ENCODE results near the gene MILR1. TPM values are rescaled to one million over a fixed set of nuclear protein-coding genes. Genes with fewer than 3 reads are reported as not detected.

MILR1 gene, protein sequence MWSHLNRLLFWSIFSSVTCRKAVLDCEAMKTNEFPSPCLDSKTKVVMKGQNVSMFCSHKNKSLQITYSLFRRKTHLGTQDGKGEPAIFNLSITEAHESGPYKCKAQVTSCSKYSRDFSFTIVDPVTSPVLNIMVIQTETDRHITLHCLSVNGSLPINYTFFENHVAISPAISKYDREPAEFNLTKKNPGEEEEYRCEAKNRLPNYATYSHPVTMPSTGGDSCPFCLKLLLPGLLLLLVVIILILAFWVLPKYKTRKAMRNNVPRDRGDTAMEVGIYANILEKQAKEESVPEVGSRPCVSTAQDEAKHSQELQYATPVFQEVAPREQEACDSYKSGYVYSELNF
- total RNA-seq (not detected in 2 replicates), polyA plus RNA-seq (not detected in 2 replicates)

DNA sequence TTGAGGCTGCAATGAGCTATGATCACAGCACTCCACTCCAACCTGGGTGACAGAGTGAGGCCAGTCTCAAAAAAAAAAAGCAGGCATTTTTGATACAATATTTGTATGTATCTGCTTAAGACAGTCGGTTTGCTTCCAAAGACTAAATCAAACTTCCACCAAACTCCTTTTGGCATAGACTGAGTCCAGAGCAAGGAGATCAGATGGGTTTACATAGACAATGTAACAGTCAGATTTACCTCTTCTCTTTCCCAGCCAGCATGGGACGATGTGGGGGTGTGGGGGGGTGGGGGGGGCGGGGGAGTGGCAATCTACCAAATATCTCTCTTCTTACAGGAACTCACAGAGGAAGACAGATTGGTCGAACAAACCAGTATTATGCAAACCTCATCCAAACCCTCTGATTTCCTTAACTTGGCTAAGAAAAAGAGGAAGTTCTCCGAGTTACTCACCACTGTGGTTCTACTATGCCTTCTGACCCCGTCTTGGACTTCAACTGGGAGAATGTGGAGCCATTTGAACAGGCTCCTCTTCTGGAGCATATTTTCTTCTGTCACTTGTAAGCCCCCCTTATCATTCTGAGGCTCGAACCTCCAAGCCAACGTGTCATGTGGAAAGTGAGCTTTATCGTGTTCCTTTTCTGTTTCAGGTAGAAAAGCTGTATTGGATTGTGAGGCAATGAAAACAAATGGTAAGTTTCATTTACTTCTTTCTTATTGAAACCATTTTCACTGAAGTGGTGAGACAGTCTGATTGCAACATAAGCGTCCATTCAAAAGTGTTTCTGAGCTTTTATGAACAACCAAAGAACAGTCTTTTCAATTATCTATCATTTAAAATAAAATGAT is at the start of gene MILR1:
TSS of gene MILR1 (plus strand) at position 451 of the 848 bp plus-strand sequence. CDS start at position 505, 54 bp downstream.
- Histone ChIP-seq H3K36me3 (no peaks in the 10 kb centered on the region), H3K4me3 (no peak within 1 kb of the TSS), H3K27me3 (no peaks in the 10 kb centered on the region), H3K4me1 (ENCODE audit: low read depth) (no peaks in the 10 kb centered on the region), H3K9me3 (ENCODE audit: low read depth) (no peaks in the 10 kb centered on the region), H3K27ac (no peak within 1 kb of the TSS)
- DNase-seq (ENCODE audit: low read depth in 1 of 2, low spot score in 1 of 2) = peak in 1 of 2 donors; percentile 97
- TF ChIP-seq, protein P1, sequence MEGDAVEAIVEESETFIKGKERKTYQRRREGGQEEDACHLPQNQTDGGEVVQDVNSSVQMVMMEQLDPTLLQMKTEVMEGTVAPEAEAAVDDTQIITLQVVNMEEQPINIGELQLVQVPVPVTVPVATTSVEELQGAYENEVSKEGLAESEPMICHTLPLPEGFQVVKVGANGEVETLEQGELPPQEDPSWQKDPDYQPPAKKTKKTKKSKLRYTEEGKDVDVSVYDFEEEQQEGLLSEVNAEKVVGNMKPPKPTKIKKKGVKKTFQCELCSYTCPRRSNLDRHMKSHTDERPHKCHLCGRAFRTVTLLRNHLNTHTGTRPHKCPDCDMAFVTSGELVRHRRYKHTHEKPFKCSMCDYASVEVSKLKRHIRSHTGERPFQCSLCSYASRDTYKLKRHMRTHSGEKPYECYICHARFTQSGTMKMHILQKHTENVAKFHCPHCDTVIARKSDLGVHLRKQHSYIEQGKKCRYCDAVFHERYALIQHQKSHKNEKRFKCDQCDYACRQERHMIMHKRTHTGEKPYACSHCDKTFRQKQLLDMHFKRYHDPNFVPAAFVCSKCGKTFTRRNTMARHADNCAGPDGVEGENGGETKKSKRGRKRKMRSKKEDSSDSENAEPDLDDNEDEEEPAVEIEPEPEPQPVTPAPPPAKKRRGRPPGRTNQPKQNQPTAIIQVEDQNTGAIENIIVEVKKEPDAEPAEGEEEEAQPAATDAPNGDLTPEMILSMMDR (IDR thresholded peaks at IDR 0.05; ENCODE audit: low read depth, low read length) = no peak

DNA sequence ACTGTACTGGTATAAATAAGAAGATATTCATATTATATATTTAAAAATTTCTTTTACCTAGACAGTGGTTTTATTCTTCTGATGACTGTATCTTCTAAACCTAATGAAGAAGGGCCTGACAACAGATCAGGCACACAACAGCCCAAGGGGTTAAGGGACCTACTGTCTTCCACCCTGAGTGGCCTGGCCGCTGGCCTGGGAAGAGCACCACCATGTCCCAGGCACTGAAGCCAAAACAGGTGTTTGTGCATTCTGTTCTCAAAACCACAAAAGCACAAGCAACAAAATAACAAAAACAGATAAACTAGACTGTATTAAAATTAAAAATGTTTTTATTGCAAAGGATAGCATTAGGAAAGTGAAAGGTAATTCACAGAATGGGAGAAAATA is 49.2 kb upstream of the MILR1 start:
- no peaks in the 10 kb centered on the region for H3K36me3 ChIP-seq

GRCh38 chr17:64400642-64401041 is 48.3 kb upstream of the MILR1 start:
- H3K4me3 ChIP-seq = no peak overlapping the region
- H3K27ac ChIP-seq = no peak overlapping the region
- H3K4me1 ChIP-seq (ENCODE audit: low read depth) = no peaks in the 10 kb centered on the region
- no peaks in the 10 kb centered on the region for H3K9me3 ChIP-seq (ENCODE audit: low read depth)
- H3K27me3 ChIP-seq = no peaks in the 10 kb centered on the region
- TF ChIP-seq, protein P1 (IDR thresholded peaks at IDR 0.05; ENCODE audit: low read depth, low read length) = no peak
- DNase-seq (ENCODE audit: low read depth in 1 of 2, low spot score in 1 of 2) = no peak
- no peaks in the 10 kb centered on the region for H3K36me3 ChIP-seq

More for the DNA sequence above, 49.2 kb upstream of the MILR1 start:
- no peak overlapping the region for H3K27ac ChIP-seq
- no peak overlapping the region for H3K4me3 ChIP-seq
- H3K9me3 ChIP-seq (ENCODE audit: low read depth) = no peaks in the 10 kb centered on the region
- no peaks in the 10 kb centered on the region for H3K4me1 ChIP-seq (ENCODE audit: low read depth)
- H3K27me3 ChIP-seq = no peaks in the 10 kb centered on the region
- DNase-seq (ENCODE audit: low read depth in 1 of 2, low spot score in 1 of 2) = no peak
- TF ChIP-seq, protein P1 (IDR thresholded peaks at IDR 0.05; ENCODE audit: low read depth, low read length) = no peak

GRCh38 chr17:64401244-64401860 is 47.6 kb upstream of the MILR1 start:
- no peaks in the 10 kb centered on the region for H3K36me3 ChIP-seq
- no peaks in the 10 kb centered on the region for H3K9me3 ChIP-seq (ENCODE audit: low read depth)
- H3K27ac ChIP-seq = no peak overlapping the region
- H3K4me3 ChIP-seq = no peak overlapping the region
- TF ChIP-seq, protein P1 (IDR thresholded peaks at IDR 0.05; ENCODE audit: low read depth, low read length) = no peak
- H3K4me1 ChIP-seq (ENCODE audit: low read depth) = no peaks in the 10 kb centered on the region
- H3K27me3 ChIP-seq = no peaks in the 10 kb centered on the region
- no peak for DNase-seq (ENCODE audit: low read depth in 1 of 2, low spot score in 1 of 2)

DNA sequence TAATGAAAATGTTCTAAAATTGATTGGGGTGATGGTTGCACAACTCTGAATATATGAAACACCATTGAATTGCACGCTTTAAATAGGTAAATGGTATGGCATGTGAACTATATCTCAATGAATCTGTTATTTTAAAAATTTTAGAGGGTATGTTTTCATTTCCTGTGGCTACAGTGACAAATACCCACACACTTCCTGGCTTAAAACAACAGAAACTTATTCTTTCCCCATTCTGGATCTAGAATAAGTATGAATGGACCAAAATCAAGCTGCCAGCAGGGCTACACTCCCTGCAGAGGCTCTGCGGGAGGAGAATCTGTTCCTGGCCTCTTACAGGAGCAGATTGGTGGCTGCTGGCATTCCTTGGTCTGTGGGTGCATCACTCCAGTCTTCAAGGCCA is 47.0 kb upstream of the MILR1 start:
- no peaks in the 10 kb centered on the region for H3K36me3 ChIP-seq
- H3K9me3 ChIP-seq (ENCODE audit: low read depth) = no peaks in the 10 kb centered on the region
- H3K4me1 ChIP-seq (ENCODE audit: low read depth) = no peaks in the 10 kb centered on the region
- H3K4me3 ChIP-seq = no peak overlapping the region
- DNase-seq (ENCODE audit: low read depth in 1 of 2, low spot score in 1 of 2) = no peak
- H3K27me3 ChIP-seq = no peaks in the 10 kb centered on the region
- H3K27ac ChIP-seq = no peak overlapping the region
- TF ChIP-seq, protein P1 (IDR thresholded peaks at IDR 0.05; ENCODE audit: low read depth, low read length) = no peak

All from cardiac muscle cell (in vitro differentiated cells and primary cell).